Endothelial cell of umbilical vein (primary cell): ENCODE results near the gene TNFAIP8L3.

ENCODE experiments used
- CTCF ChIP-seq, 2 donors: IDR thresholded peaks; 1 replicate in 1 of 2; 2 replicates in 1 of 2; pipeline ENCODE4 v1.5.1; 2011; ENCODE audit warnings: low read length in 2 of 2, mild to moderate bottlenecking in 2 of 2, moderate library complexity in 2 of 2, control low read depth in 1 of 2, inconsistent platforms in 1 of 2, low read depth in 1 of 2; ENCODE audit not compliant: insufficient read depth in 1 of 2; ENCODE audit errors: extremely low read depth in 1 of 2
- POLR2A ChIP-seq: IDR thresholded peaks from 2 replicates; pipeline ENCODE4 v1.6.1; 2012; ENCODE audit warnings: low read depth, mild to moderate bottlenecking, control low read depth, low read length
- POLR2AphosphoS5 ChIP-seq: IDR thresholded peaks from 2 replicates; pipeline ENCODE4 v1.6.1; 2012; ENCODE audit warnings: low read depth, mild to moderate bottlenecking, control low read depth, low read length, moderate library complexity; ENCODE audit not compliant: insufficient read depth

GRCh38 chr15:51086409-51086808 lies 8.3 kb downstream of the TNFAIP8L3 start:
- TF ChIP-seq POLR2AphosphoS5 (no peak), CTCF (IDR thresholded peaks at IDR 0.05; ENCODE audit: extremely low read depth in 1 of 2, insufficient read depth in 1 of 2, low read depth in 1 of 2, low read length in 2 of 2) (no peak), POLR2A (no peak)
